ENCODE data around the gene CD70.
"Not testable (repeated sequence)": the region's sequence is repeated elsewhere in the genome, so short reads cannot be mapped to it uniquely, and the experiment has no call there.

The CD70 gene

GRCh38 chr19:6568010-6568526 is 22.9 kb downstream of the CD70 start (continued):
- TF ChIP-seq HOXD13 (CRISPR knock-in tag; IDR thresholded peaks at IDR 0.05; ENCODE audit: borderline replicate concordance) (no peak), PATZ1 (tag by site-specific recombination; IDR thresholded peaks at IDR 0.05) (no peak)

- peak; percentile 86 for TF ChIP-seq SETDB1 (IDR thresholded peaks at IDR 0.05; ENCODE audit: insufficient read length, low read length)
- POLR2A ChIA-PET; CTCF ChIA-PET; H3K9me3 ChIP-seq (ENCODE audit: control insufficient read depth, insufficient read depth, low read depth, low read length); H3K4me3 ChIP-seq (ENCODE audit: low read depth, low read length); H3K27ac ChIP-seq (ENCODE audit: extremely low read depth, low read depth, low read length); H3K4me1 ChIP-seq (ENCODE audit: control insufficient read depth, insufficient read depth, low read length); H3K36me3 ChIP-seq (ENCODE audit: control insufficient read depth in 2 of 2, insufficient read depth in 1 of 2, low read length in 2 of 2): not testable (repeated sequence)
Observed at GRCh38 chr19:6566727-6567126, 24.2 kb downstream of the CD70 start.

DNA sequence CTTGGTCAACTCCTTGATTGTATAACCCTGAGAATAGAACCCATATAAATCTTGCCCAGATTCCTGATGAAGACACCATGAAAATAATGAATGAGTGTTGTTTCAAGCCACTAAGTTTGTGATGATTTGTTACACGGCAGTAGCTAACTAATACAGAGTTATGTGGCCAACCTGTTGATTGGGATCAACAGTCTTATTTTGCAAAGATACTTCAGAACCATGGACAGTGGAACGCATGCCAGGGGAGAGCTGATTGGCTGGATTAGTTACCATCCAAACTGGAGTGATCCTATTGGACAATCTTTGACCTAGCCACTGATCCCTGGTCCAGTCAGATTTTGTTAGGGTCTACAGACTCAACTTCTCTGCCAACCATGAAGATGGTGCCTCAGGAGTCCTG is 26.6 kb downstream of the CD70 start:
- ChIA-PET CTCF (interaction anchor here (0.6 to 0.7 kb wide), 2 partner anchors 15 to 115 kb away, joined by 3 read pairs; no protein-coding TSS in a partner anchor), POLR2A (no interaction called here)
- no peaks in the 10 kb centered on the region for H3K4me1 ChIP-seq (ENCODE audit: control insufficient read depth, insufficient read depth, low read length)
- H3K4me3 ChIP-seq (ENCODE audit: low read depth, low read length): no peak overlapping the region
- no peak for TF ChIP-seq ZNF837 (tag by site-specific recombination; IDR thresholded peaks at IDR 0.05)
- no peak for TF ChIP-seq ZNF223 (tag by site-specific recombination; IDR thresholded peaks at IDR 0.05)
- no peak for TF ChIP-seq ZNF391 (tag by site-specific recombination; IDR thresholded peaks at IDR 0.05; ENCODE audit: borderline replicate concordance, low read depth)
- TF ChIP-seq ZNF510 (tag by site-specific recombination; IDR thresholded peaks at IDR 0.05; ENCODE audit: insufficient replicate concordance): no peak
- peak; percentile 56 for TF ChIP-seq SETDB1 (IDR thresholded peaks at IDR 0.05; ENCODE audit: insufficient read length, low read length)
- no peak for TF ChIP-seq ZNF354C (tag by site-specific recombination; IDR thresholded peaks at IDR 0.05; ENCODE audit: borderline replicate concordance, low read depth)
- no peak for TF ChIP-seq ZNF133 (tag by site-specific recombination; IDR thresholded peaks at IDR 0.05)
- peak; percentile 32; the same call in 1 of the 2 replicates for TF ChIP-seq SP2 (tag by site-specific recombination; IDR thresholded peaks at IDR 0.05)
- TF ChIP-seq GLIS2 (tag by site-specific recombination; IDR thresholded peaks at IDR 0.05): no peak
- TF ChIP-seq SCRT2 (tag by site-specific recombination; IDR thresholded peaks at IDR 0.05): peak; percentile 96
- TF ChIP-seq RBAK (tag by site-specific recombination; IDR thresholded peaks at IDR 0.05): peak; percentile 87; the same call in 1 of the 2 replicates
- TF ChIP-seq ZSCAN18 (tag by site-specific recombination; IDR thresholded peaks at IDR 0.05): no peak
- TF ChIP-seq, protein P1, sequence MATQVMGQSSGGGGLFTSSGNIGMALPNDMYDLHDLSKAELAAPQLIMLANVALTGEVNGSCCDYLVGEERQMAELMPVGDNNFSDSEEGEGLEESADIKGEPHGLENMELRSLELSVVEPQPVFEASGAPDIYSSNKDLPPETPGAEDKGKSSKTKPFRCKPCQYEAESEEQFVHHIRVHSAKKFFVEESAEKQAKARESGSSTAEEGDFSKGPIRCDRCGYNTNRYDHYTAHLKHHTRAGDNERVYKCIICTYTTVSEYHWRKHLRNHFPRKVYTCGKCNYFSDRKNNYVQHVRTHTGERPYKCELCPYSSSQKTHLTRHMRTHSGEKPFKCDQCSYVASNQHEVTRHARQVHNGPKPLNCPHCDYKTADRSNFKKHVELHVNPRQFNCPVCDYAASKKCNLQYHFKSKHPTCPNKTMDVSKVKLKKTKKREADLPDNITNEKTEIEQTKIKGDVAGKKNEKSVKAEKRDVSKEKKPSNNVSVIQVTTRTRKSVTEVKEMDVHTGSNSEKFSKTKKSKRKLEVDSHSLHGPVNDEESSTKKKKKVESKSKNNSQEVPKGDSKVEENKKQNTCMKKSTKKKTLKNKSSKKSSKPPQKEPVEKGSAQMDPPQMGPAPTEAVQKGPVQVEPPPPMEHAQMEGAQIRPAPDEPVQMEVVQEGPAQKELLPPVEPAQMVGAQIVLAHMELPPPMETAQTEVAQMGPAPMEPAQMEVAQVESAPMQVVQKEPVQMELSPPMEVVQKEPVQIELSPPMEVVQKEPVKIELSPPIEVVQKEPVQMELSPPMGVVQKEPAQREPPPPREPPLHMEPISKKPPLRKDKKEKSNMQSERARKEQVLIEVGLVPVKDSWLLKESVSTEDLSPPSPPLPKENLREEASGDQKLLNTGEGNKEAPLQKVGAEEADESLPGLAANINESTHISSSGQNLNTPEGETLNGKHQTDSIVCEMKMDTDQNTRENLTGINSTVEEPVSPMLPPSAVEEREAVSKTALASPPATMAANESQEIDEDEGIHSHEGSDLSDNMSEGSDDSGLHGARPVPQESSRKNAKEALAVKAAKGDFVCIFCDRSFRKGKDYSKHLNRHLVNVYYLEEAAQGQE (tag by site-specific recombination; IDR thresholded peaks at IDR 0.05): peak; percentile 95
- TF ChIP-seq SCRT1 (tag by site-specific recombination; IDR thresholded peaks at IDR 0.05; ENCODE audit: borderline replicate concordance): peak; percentile 84
- no peak for TF ChIP-seq HOXD13 (CRISPR knock-in tag; IDR thresholded peaks at IDR 0.05; ENCODE audit: borderline replicate concordance)
- TF ChIP-seq, protein P2, sequence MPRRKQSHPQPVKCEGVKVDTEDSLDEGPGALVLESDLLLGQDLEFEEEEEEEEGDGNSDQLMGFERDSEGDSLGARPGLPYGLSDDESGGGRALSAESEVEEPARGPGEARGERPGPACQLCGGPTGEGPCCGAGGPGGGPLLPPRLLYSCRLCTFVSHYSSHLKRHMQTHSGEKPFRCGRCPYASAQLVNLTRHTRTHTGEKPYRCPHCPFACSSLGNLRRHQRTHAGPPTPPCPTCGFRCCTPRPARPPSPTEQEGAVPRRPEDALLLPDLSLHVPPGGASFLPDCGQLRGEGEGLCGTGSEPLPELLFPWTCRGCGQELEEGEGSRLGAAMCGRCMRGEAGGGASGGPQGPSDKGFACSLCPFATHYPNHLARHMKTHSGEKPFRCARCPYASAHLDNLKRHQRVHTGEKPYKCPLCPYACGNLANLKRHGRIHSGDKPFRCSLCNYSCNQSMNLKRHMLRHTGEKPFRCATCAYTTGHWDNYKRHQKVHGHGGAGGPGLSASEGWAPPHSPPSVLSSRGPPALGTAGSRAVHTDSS (tag by site-specific recombination; IDR thresholded peaks at IDR 0.05): no peak
- H3K36me3 ChIP-seq (ENCODE audit: control insufficient read depth in 2 of 2, insufficient read depth in 1 of 2, low read length in 2 of 2): no peaks in the 10 kb centered on the region
- no peak overlapping the region for H3K27ac ChIP-seq (ENCODE audit: extremely low read depth, low read depth, low read length)
- H3K9me3 ChIP-seq (ENCODE audit: control insufficient read depth, insufficient read depth, low read depth, low read length): no peaks in the 10 kb centered on the region
